Upper lobe of left lung (tissue), 6 donors: Measurements from ENCODE around the gene RAB33A. TPM values are rescaled to one million over a fixed set of nuclear protein-coding genes. Genes with fewer than 3 reads are reported as not detected.

ENCODE experiments used
- ATAC-seq, 2 donors: fragments of 200-7000 bp; cut with Tn5 transposase; one replicate each; pipeline ENCODE4 v1.9.1; 2022; ENCODE audit warnings: mild to moderate bottlenecking in 2 of 2, moderate library complexity in 2 of 2; ENCODE audit not compliant: low FRiP score in 2 of 2
- DNase-seq, 2 donors: peaks; one replicate each; pipeline ENCODE4 v3.0.0-alpha.2; 2019 to 2020
- H3K27ac ChIP-seq, 4 donors: fragments of 200-600 bp; sonication (generic); one replicate each; pipeline ENCODE4 v1.5.1; 2016 to 2019
- H3K27me3 ChIP-seq, 4 donors: fragments of 200-600 bp; sonication (generic); one replicate each; pipeline ENCODE4 v1.5.1; 2017 to 2019
- H3K36me3 ChIP-seq, 4 donors: fragments of 200-600 bp; sonication (generic); one replicate each; pipeline ENCODE4 v1.5.1; 2016 to 2019
- H3K4me1 ChIP-seq, 4 donors: fragments of 200-600 bp; sonication (generic); one replicate each; pipeline ENCODE4 v1.5.1; 2018 to 2019
- H3K4me3 ChIP-seq, 4 donors: fragments of 200-600 bp; sonication (generic); one replicate each; pipeline ENCODE4 v1.5.1; 2017 to 2019; ENCODE audit warnings: mild to moderate bottlenecking in 2 of 4, moderate library complexity in 1 of 4
- H3K9me3 ChIP-seq, 4 donors: fragments of 200-600 bp; sonication (generic); one replicate each; pipeline ENCODE4 v1.5.1; 2018 to 2019
- EP300 ChIP-seq, 4 donors: sonication (generic); formaldehyde crosslinking; IDR thresholded peaks; one replicate each; pipeline ENCODE4 v1.5.1; 2017; ENCODE audit warnings: antibody characterized with exemption in 4 of 4, control low read depth in 2 of 4
- POLR2A ChIP-seq, 4 donors: fragments of 450-650 bp; IDR thresholded peaks; one replicate each; pipeline ENCODE4 v1.5.1; 2016 to 2017; ENCODE audit warnings: antibody characterized with exemption in 4 of 4, mild to moderate bottlenecking in 2 of 4
- POLR2AphosphoS5 ChIP-seq, 2 donors: sonication (generic); formaldehyde crosslinking; IDR thresholded peaks; one replicate each; pipeline ENCODE4 v1.5.1; 2017; ENCODE audit warnings: antibody characterized with exemption in 2 of 2
- WGBS, 2 donors: methylation state at CpG; one replicate each; pipeline ENCODE4 v1.1.5; 2017 to 2018; 5-methylcytosine and 5-hydroxymethylcytosine counted together
- total RNA-seq, 6 donors: library from RNA; depleted of rRNA in 4 of 6; stranded (reverse); fragments of >200 nt in 4 of 6; gene quantifications; one replicate each; pipeline versions ENCODE4 v1.1.0 to v1.2.1, GENCODE V29; 2016 to 2021
- TF ChIP-seq, protein P1 (sequence below), 6 experiments: fragments of 450-650 bp in 4 of 6; fragments of 200-600 bp in 2 of 6; sonication (generic) in 2 of 6; IDR thresholded peaks; one replicate each; pipeline ENCODE4 v1.5.1; 2016 to 2019; ENCODE audit warnings: antibody characterized with exemption in 6 of 6
- donor health status: DM: no; HTN: no; CAD: no; lungs with moderate emphysema.
- donor health status: DM: no; HTN: yes; CAD: no; lungs with severe emphysema.

Gene RAB33A
- total RNA-seq, 6 donors from 2014 or later = 0.29 to 1.1 (median 0.75) TPM; not detected in 2

DNA sequence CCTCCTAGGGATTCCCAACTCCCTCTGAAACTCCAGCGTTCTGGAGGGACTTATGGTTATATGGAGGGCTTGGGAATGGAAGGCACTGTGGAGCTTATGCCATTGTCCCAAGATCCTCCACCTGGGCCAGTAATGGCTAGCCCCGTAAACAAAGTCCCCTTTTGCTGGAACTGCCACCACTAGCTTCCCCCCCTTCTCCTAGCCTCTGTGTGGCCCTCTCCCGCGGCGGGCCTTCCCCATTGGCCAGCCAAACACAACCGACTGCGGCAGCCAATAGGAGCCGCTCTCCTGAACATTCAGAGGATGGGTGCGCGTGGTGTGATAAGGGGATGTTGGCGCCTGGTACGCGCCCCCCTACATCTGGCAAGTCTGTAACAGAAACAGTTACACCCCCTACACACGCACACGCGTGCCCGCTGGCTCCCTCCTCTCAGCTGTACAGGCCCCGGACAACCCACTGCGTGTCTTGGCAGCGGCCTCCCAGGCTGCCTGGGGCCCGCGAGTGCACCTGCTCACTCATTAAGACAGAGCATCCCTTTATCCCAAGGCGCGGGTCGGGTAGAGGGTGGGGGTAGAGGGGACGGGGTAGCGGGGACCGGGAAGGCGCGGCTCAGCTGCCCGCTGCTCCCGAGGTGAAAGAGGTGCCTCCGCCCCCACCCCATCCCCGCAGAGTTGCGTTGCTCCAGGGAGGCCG, 863 bp upstream of the RAB33A start:
- WGBS, 2 donors = 0 to 37% methylated on average over 2 to 36 of the region's 36 CpGs
- ATAC-seq = peak; percentile 55 to 56
- H3K4me3 ChIP-seq = peak overlapping the region in 3 of 4 donors; percentile 46 to 54 (median 53)
- no peaks in the 10 kb centered on the region for H3K36me3 ChIP-seq
- peak; percentile 42 to 53 for DNase-seq
- no peaks in the 10 kb centered on the region for H3K27me3 ChIP-seq
- H3K9me3 ChIP-seq = no peaks in the 10 kb centered on the region
- peaks cover 3 to 22% (median 9%) of the 10 kb centered on the region in 4 donors for H3K4me1 ChIP-seq
- peak overlapping the region in 2 of 4 donors; percentile 39 to 79 for H3K27ac ChIP-seq
- TF ChIP-seq EP300 (IDR thresholded peaks at IDR 0.05) = no peak
- no peak for TF ChIP-seq POLR2AphosphoS5 (IDR thresholded peaks at IDR 0.05)
- no peak for TF ChIP-seq POLR2A (IDR thresholded peaks at IDR 0.05)
- TF ChIP-seq, protein P1, sequence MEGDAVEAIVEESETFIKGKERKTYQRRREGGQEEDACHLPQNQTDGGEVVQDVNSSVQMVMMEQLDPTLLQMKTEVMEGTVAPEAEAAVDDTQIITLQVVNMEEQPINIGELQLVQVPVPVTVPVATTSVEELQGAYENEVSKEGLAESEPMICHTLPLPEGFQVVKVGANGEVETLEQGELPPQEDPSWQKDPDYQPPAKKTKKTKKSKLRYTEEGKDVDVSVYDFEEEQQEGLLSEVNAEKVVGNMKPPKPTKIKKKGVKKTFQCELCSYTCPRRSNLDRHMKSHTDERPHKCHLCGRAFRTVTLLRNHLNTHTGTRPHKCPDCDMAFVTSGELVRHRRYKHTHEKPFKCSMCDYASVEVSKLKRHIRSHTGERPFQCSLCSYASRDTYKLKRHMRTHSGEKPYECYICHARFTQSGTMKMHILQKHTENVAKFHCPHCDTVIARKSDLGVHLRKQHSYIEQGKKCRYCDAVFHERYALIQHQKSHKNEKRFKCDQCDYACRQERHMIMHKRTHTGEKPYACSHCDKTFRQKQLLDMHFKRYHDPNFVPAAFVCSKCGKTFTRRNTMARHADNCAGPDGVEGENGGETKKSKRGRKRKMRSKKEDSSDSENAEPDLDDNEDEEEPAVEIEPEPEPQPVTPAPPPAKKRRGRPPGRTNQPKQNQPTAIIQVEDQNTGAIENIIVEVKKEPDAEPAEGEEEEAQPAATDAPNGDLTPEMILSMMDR (IDR thresholded peaks at IDR 0.05) = no peak

DNA sequence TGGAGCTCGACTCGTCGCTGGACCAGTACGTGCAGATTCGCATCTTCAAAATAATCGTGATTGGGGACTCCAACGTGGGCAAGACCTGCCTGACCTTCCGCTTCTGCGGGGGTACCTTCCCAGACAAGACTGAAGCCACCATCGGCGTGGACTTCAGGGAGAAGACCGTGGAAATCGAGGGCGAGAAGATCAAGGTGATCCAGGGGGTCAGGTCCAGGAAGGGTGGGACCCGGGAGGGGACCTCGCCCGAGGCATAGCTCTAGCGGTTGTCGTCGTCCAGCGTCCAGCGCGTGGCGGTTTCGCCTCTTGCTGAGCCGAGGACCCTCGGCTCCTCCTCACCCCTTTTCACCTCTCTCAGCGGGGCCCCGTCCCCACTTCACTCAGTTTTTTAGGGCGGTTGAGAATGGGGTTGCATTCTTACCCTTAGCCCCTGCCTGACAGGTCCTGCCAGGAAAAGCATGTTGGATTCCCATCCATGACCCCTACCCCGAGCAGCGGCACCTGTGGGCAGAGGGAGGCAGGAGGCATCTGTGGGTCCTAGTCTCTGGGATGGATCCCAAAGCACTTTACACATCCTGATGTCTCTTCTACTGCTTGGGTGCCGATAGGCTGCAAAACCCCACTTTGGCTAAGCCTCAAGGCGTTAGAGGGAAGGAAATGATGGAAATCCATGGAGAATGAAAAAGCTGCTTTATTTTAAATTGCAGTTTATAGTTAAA, 524 bp downstream of the RAB33A start:
- 48 to 62% methylated on average over 6 to 31 of the region's 34 CpGs for WGBS, 2 donors
- H3K4me1 ChIP-seq = peaks cover 3 to 15% (median 7%) of the 10 kb centered on the region in 4 donors
- ATAC-seq (no peak), DNase-seq (peak in 1 of 2 donors; percentile 45)
- no peaks in the 10 kb centered on the region for H3K9me3 ChIP-seq
- TF ChIP-seq POLR2A (IDR thresholded peaks at IDR 0.05) = no peak
- no peak for TF ChIP-seq POLR2AphosphoS5 (IDR thresholded peaks at IDR 0.05)
- no peak for TF ChIP-seq EP300 (IDR thresholded peaks at IDR 0.05)
- TF ChIP-seq, protein P1 (IDR thresholded peaks at IDR 0.05) = no peak
- peak overlapping the region in 3 of 4 donors; percentile 39 to 79 (median 59) for H3K27ac ChIP-seq
- H3K36me3 ChIP-seq = no peaks in the 10 kb centered on the region
- no peaks in the 10 kb centered on the region for H3K27me3 ChIP-seq
- H3K4me3 ChIP-seq = peak overlapping the region; percentile 1 to 54 (median 50)

DNA sequence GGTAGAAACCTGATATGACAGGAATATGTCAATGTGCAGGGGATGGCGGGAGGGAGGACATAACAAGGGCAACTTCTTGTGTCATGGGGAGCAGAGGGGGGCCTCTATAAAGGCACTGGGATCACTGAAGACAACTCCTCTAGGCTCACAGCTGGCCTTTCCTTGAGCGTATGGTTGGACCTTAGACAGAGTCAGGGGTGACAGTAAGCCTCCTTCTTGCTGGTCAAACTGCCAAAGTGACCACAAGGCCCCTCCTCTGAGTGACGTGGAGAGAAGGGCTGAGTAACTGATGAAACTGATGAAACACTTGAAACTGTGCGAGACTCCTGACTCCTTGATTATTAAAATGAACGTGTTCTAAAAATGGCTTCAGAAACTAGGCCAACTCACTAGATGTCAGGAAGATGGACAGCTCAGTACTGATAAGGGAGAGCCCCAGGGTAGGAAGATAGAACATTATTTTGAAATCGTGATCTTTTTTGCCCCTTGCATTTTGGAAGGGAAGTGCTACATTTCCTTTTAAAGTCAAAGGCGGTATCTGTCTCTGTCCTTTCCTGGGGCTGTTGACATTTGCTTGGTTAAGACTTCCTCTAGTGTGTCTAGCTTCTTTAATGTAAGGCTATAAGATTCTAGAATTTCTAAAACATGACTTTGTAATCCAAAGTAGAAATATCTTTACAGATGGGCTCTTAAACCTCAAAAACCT, 1.6 kb downstream of the RAB33A start:
- H3K27me3 ChIP-seq = no peaks in the 10 kb centered on the region
- peak overlapping the region in 3 of 4 donors; percentile 46 to 54 (median 53) for H3K4me3 ChIP-seq
- WGBS, 2 donors = 19 to 49% methylated on average over 6 to 7 of the region's 7 CpGs
- TF ChIP-seq POLR2A (IDR thresholded peaks at IDR 0.05) (no peak), POLR2AphosphoS5 (IDR thresholded peaks at IDR 0.05) (peak in 1 of 2 donors; percentile 56)
- ATAC-seq (peak; percentile 15 to 87), DNase-seq (peak in 1 of 2 donors; percentile 38)
- H3K4me1 ChIP-seq = peaks cover 3 to 15% (median 7%) of the 10 kb centered on the region in 4 donors
- no peaks in the 10 kb centered on the region for H3K36me3 ChIP-seq
- H3K27ac ChIP-seq = peak overlapping the region; percentile 58 to 79 (median 64)
- no peaks in the 10 kb centered on the region for H3K9me3 ChIP-seq

DNA sequence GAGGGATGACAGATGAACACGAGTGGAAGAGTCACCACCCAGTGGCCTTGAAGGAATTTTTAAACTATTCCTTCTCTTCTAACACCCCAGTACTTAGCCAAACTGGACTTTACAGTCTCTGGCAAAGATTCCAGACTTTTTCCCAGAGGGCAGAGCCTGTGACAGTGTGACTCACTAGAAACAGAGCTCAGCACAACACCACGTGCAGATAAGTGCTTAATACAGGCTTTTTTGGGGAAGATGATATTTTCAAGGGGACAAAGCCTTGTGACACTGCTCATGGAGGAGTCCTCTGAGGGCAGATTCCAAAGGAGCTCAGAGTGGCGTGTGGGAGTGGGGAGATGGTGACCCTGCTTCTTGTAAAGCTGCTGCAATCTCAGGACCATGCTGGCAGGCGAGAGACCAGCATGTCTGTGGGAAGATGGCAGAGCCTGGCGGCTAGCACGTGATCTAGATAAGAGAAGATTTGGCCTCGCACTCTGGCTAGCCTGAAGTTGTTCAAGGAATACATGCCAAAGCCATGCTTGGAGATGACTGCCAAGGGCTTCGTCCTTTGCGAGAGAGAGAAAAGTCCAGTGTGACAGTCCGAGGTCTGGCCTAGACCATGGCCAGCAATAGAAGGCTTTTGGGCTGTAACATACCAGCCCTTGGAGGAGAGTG, 2.4 kb downstream of the RAB33A start:
- Histone ChIP-seq H3K27me3 (no peaks in the 10 kb centered on the region), H3K9me3 (no peaks in the 10 kb centered on the region), H3K4me3 (no peak overlapping the region), H3K27ac (peak overlapping the region; percentile 58 to 79 (median 64)), H3K4me1 (peaks cover 3 to 15% (median 7%) of the 10 kb centered on the region in 4 donors), H3K36me3 (no peaks in the 10 kb centered on the region)
- DNase-seq = no peak
- no peak for TF ChIP-seq POLR2AphosphoS5 (IDR thresholded peaks at IDR 0.05)
- no peak for TF ChIP-seq POLR2A (IDR thresholded peaks at IDR 0.05)
- TF ChIP-seq EP300 (IDR thresholded peaks at IDR 0.05) = no peak
- TF ChIP-seq, protein P1 (IDR thresholded peaks at IDR 0.05) = no peak
- ATAC-seq = peak in 1 of 2 donors; percentile 74
- WGBS, 2 donors = 10 to 67% methylated on average over 2 to 10 of the region's 10 CpGs
